Ovary (tissue), 9 donors: ENCODE data around the gene ACSL6. TPM values are rescaled to one million over a fixed set of nuclear protein-coding genes. Genes with fewer than 3 reads are reported as not detected.

ENCODE experiments used
- DNase-seq, 5 donors: peaks; one replicate each; pipeline ENCODE4 v3.0.0-alpha.2; 2019 to 2020
- H3K27ac ChIP-seq, 2 donors: fragments of 200-600 bp; one replicate each; pipeline versions ENCODE4 v1.5.1 to v1.8.0; 2019 to 2022
- H3K27me3 ChIP-seq: fragments of 200-600 bp; one replicate; pipeline ENCODE4 v1.8.0; 2022
- H3K36me3 ChIP-seq: fragments of 200-600 bp; sonication (generic); one replicate; pipeline ENCODE4 v1.5.1; 2019
- H3K4me1 ChIP-seq: one replicate; pipeline ENCODE4 v1.8.1; 2013; ENCODE audit warnings: mild to moderate bottlenecking, moderate library complexity; ENCODE audit not compliant: insufficient read depth
- H3K4me3 ChIP-seq: fragments of 200-600 bp; sonication (generic); one replicate; pipeline ENCODE4 v1.5.1; 2017
- H3K9me3 ChIP-seq, 2 donors: fragments of 200-600 bp in 1 of 2; sonication (generic) in 1 of 2; one replicate each; pipeline versions ENCODE4 v1.5.1 to v1.8.1; 2013 to 2019; ENCODE audit warnings: mild to moderate bottlenecking in 1 of 2, moderate library complexity in 1 of 2
- EP300 ChIP-seq: sonication (generic); formaldehyde crosslinking; IDR thresholded peaks from one replicate; pipeline ENCODE4 v1.6.1; 2017; ENCODE audit warnings: antibody characterized with exemption
- POLR2A ChIP-seq: fragments of 450-650 bp; IDR thresholded peaks from one replicate; pipeline ENCODE4 v1.6.1; 2017; ENCODE audit warnings: antibody characterized with exemption, mild to moderate bottlenecking, moderate library complexity
- WGBS, 3 donors: extraction: QIAGEN DNeasy Blood & Tissue Kit in 1 of 3; methylation state at CpG; one replicate each; pipeline versions ENCODE4 v1.1.5 to v1.1.7; 2013 to 2017; 5-methylcytosine and 5-hydroxymethylcytosine counted together
- intact Hi-C, 4 donors: fragments of 100-400 bp; cut with DNase I; formaldehyde crosslinking; loops; one replicate each; pipeline versions ENCODE4 v1.11.0 to v1.15.1; 2022 to 2023
- polyA plus RNA-seq, 2 donors: library from polyadenylated mRNA; stranded (reverse); fragments of 200-250 nt in 1 of 2; fragments of 350-450 nt in 1 of 2; fragmentation: Illumina TruSeq in 1 of 2; extraction: RNeasy Lipid Tissue Mini Kit (QIAGEN cat#74804) in 1 of 2; gene quantifications; one replicate each; pipeline ENCODE4 v1.2.3, GENCODE V29; 2013 to 2014
- total RNA-seq, 7 donors: library from RNA; depleted of rRNA in 2 of 7; stranded (reverse); fragments of >200 nt in 2 of 7; fragmentation: NEBNext Ultra II Directional in 3 of 7; extraction: Animal tissue kit (Norgen Biotek cat#: 25700) in 3 of 7; gene quantifications; one replicate each; pipeline versions ENCODE4 v1.1.0 to v1.2.4, GENCODE V29; 2016 to 2023
- TF ChIP-seq, protein P1 (sequence below), 3 donors: fragments of 450-650 bp in 2 of 3; fragments of 200-600 bp in 1 of 3; IDR thresholded peaks; one replicate each; pipeline versions ENCODE4 v1.5.1 to v1.8.0; 2016 to 2022; ENCODE audit warnings: antibody characterized with exemption in 3 of 3, mild to moderate bottlenecking in 1 of 3
- donor health status: DM: no; HTN: no; CAD: no; lungs with moderate emphysema.
- donor health status: DM: no; HTN: no; CAD: no.
- donor health status: Bipolar disorder and iron deficiency.
- donor health status: DM: yes; HTN: yes; CAD: no.
- donor health status: DM: no; HTN: no; CAD: no.
- donor health status: DM: yes; HTN: yes; CAD: no.

The ACSL6 gene
- total and polyA plus RNA-seq, 9 donors: 0.07 to 0.65 (median 0.22) TPM; not detected in 1

DNA sequence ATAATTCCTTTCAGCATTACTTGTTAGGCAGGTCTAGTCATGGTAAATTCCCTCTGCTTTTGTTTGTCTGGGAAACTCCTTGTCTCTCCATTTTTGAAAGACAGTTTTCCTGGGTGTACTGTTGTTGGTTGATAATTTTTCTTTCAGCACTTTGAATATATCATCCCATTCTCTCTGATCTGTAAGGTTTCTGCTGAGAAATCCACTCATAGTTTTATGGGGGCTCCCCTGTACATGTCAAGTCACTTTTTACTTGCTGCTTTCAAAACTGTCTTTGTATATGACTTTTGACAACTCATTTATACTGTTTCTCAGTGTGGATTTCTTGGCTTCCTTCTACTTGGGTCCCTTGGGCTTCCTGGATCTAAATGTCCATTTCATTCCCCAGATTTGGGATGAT is 82.5 kb downstream of the ACSL6 start:
- intact Hi-C loops: no loop called here
- H3K9me3 ChIP-seq: no peaks in the 10 kb centered on the region
- no peak for DNase-seq
- no peak overlapping the region for H3K27ac ChIP-seq
- H3K4me3 ChIP-seq: no peak overlapping the region
- H3K4me1 ChIP-seq: no peaks in the 10 kb centered on the region
- H3K27me3 ChIP-seq: no peaks in the 10 kb centered on the region
- no peak for TF ChIP-seq POLR2A
- no peak for TF ChIP-seq EP300
- TF ChIP-seq, protein P1, sequence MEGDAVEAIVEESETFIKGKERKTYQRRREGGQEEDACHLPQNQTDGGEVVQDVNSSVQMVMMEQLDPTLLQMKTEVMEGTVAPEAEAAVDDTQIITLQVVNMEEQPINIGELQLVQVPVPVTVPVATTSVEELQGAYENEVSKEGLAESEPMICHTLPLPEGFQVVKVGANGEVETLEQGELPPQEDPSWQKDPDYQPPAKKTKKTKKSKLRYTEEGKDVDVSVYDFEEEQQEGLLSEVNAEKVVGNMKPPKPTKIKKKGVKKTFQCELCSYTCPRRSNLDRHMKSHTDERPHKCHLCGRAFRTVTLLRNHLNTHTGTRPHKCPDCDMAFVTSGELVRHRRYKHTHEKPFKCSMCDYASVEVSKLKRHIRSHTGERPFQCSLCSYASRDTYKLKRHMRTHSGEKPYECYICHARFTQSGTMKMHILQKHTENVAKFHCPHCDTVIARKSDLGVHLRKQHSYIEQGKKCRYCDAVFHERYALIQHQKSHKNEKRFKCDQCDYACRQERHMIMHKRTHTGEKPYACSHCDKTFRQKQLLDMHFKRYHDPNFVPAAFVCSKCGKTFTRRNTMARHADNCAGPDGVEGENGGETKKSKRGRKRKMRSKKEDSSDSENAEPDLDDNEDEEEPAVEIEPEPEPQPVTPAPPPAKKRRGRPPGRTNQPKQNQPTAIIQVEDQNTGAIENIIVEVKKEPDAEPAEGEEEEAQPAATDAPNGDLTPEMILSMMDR (IDR thresholded peaks at IDR 0.05): no peak
- H3K36me3 ChIP-seq: no peaks in the 10 kb centered on the region

GRCh38 chr5:131926168-131926567 is 85.3 kb downstream of the ACSL6 start:
- Histone ChIP-seq H3K27ac (no peak overlapping the region), H3K36me3 (no peaks in the 10 kb centered on the region), H3K4me1 (no peaks in the 10 kb centered on the region), H3K9me3 (no peaks in the 10 kb centered on the region), H3K27me3 (no peaks in the 10 kb centered on the region), H3K4me3 (no peak overlapping the region)
- 60 to 89% (median 69%) methylated on average over 3 of the region's 3 CpGs for WGBS, 3 donors
- no peak for TF ChIP-seq EP300
- no peak for TF ChIP-seq POLR2A
- TF ChIP-seq, protein P1 (IDR thresholded peaks at IDR 0.05): no peak
- intact Hi-C loops: no loop called here
- no peak for DNase-seq

DNA sequence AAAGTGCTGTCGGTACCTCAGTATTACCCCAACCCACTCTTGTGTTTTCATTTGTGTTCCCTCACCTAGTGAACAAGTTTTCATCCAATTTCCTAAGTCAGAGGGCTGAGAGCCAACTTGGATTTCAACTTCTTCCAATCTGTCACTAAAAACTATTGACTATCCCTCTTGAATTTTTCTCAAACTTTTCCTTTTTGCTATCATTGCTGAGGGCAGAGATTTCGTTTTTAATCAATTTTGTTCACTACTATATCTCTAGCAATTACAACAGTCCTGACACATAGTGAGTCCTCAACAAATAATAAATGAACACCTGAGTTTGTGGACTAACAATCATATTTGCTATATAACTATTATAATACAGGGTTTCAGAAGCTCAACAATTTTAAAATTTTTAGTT is 95.0 kb downstream of the ACSL6 start:
- no peaks in the 10 kb centered on the region for H3K9me3 ChIP-seq
- no peak overlapping the region for H3K27ac ChIP-seq
- intact Hi-C loops: no loop called here
- 43 to 47% (median 44%) methylated on average over 2 of the region's 2 CpGs for WGBS, 3 donors
- H3K27me3 ChIP-seq: no peaks in the 10 kb centered on the region
- H3K4me1 ChIP-seq: no peaks in the 10 kb centered on the region
- no peak overlapping the region for H3K4me3 ChIP-seq
- no peaks in the 10 kb centered on the region for H3K36me3 ChIP-seq
- no peak for DNase-seq
- TF ChIP-seq EP300 (no peak), POLR2A (no peak)
- TF ChIP-seq, protein P1 (IDR thresholded peaks at IDR 0.05): no peak

DNA sequence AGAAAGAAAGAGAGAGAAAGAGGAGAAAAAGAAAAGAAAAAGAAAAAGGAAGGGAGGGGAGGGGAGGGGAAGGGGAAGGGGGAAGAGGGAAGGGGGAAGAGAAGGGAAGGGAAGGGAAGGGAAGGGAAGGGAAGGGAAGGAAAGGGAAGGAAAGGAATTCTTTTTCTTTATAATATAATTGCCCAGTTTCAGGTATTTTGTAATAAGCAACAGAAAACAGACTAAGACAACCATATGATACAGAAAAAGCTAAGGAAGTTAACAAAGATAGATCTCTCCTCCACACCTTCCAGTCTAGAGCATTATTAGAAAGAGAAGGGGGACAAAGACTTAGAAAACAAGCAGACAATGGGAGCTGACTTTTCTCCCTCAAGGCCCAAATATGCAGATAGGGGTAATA is 97.0 kb downstream of the ACSL6 start:
- Histone ChIP-seq H3K4me3 (no peak overlapping the region), H3K27me3 (no peaks in the 10 kb centered on the region), H3K36me3 (no peaks in the 10 kb centered on the region), H3K27ac (no peak overlapping the region), H3K4me1 (no peaks in the 10 kb centered on the region), H3K9me3 (no peaks in the 10 kb centered on the region)
- intact Hi-C loops: no loop called here
- DNase-seq: no peak
- TF ChIP-seq POLR2A (no peak), EP300 (no peak)

DNA sequence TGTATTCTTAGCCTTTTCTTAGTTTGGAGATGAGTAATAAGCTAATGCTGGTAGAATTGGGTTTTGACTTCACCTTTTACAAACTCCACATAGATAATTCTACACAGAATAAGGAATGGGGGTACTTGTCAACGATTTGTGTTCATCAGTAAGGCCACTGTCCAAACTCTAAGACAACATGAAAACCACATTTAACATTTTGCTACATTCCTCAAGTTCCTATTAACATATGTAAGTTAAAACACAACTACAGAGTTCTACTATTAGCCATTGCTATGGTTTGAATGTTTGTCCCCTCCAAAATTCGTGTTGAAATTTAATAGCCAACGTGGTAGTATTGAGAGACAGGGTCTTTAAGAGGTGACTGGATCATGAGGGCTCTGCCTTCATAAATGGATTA is 97.9 kb downstream of the ACSL6 start:
- WGBS, 3 donors: 43 to 47% (median 47%) methylated on average over 3 of the region's 3 CpGs
- Histone ChIP-seq H3K4me1 (no peaks in the 10 kb centered on the region), H3K27me3 (no peaks in the 10 kb centered on the region), H3K27ac (no peak overlapping the region), H3K4me3 (no peak overlapping the region), H3K9me3 (no peaks in the 10 kb centered on the region), H3K36me3 (no peaks in the 10 kb centered on the region)
- intact Hi-C loops: no loop called here
- TF ChIP-seq, protein P1 (IDR thresholded peaks at IDR 0.05): no peak
- TF ChIP-seq EP300 (no peak), POLR2A (no peak)
- no peak for DNase-seq
